GM18870 (cell line): ENCODE results near the gene DIRAS1.

ENCODE experiments used
- ATAC-seq: cut with Tn5 transposase; IDR thresholded peaks from one replicate; pipeline ENCODE4 v1.9.1; 2021; ENCODE audit warnings: moderate library complexity; ENCODE audit not compliant: unreplicated experiment

Gene DIRAS1

GRCh38 chr19:2755811-2756210 lies 34.6 kb upstream of the DIRAS1 start:
- ATAC-seq, result no peak

GRCh38 chr19:2755448-2755705 lies 34.2 kb upstream of the DIRAS1 start:
- ATAC-seq, result no peak

GRCh38 chr19:2754659-2755447 lies 33.7 kb upstream of the DIRAS1 start:
- no peak for ATAC-seq

- no peak for ATAC-seq
Observed at GRCh38 chr19:2751438-2751830, 30.3 kb upstream of the DIRAS1 start.

- ATAC-seq, result no peak
Observed at GRCh38 chr19:2750808-2751437, 29.8 kb upstream of the DIRAS1 start.

GRCh38 chr19:2747349-2747748 lies 26.2 kb upstream of the DIRAS1 start:
- ATAC-seq, result no peak

- no peak for ATAC-seq
Observed at GRCh38 chr19:2744113-2744512, 22.9 kb upstream of the DIRAS1 start.

- no peak for ATAC-seq
Observed at GRCh38 chr19:2743099-2743498, 21.9 kb upstream of the DIRAS1 start.

GRCh38 chr19:2740314-2740656 lies 19.1 kb upstream of the DIRAS1 start:
- ATAC-seq, result no peak

GRCh38 chr19:2739602-2740313 lies 18.6 kb upstream of the DIRAS1 start, which contains the start of gene SLC39A3:
TSS of gene SLC39A3 (minus strand) at chr19:2740017. CDS start at chr19:2737257, 2,760 bp downstream.
- ATAC-seq, result peak; percentile 89

GRCh38 chr19:2736550-2737190 lies 15.5 kb upstream of the DIRAS1 start:
- ATAC-seq, result no peak

GRCh38 chr19:2735374-2735773 lies 14.2 kb upstream of the DIRAS1 start:
- no peak for ATAC-seq

- ATAC-seq, result no peak
Observed at GRCh38 chr19:2734589-2735288, 13.6 kb upstream of the DIRAS1 start.

- ATAC-seq, result no peak
Observed at GRCh38 chr19:2733930-2734588, 12.9 kb upstream of the DIRAS1 start.

- ATAC-seq, result no peak
Observed at GRCh38 chr19:2732883-2733282, 11.7 kb upstream of the DIRAS1 start.

GRCh38 chr19:2732157-2732725 lies 11.1 kb upstream of the DIRAS1 start:
- ATAC-seq, result no peak

- no peak for ATAC-seq
Observed at GRCh38 chr19:2731181-2731995, 10.2 kb upstream of the DIRAS1 start.

GRCh38 chr19:2729943-2730818 lies 9.0 kb upstream of the DIRAS1 start:
- ATAC-seq, result no peak
